ENCODE measurements around the gene AGER.
"Not testable (repeated sequence)": the region's sequence is repeated elsewhere in the genome, so short reads cannot be mapped to it uniquely, and the experiment has no call there.

Gene AGER

DNA sequence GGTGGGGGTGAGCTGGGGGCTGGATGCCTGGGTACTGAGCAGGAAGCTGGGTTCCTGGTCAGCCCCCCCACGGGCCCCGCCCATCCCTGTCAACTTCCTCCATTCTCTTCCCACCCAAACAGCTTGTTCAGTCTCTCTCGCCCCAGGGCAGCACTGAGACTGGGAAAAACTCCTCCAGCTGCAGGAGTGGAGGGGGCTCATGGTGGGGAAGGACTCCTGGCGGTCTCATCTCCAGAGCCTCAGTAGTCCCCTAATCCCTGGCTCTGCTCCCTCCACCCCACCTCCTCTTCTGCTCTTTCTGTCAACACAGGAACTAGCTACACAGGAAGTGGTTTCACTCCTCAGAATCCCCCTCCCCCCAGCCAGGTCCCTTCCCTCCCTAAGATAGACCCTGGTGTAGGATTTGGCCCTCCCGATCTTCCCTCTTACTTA, 8.6 kb upstream of the AGER start, which contains the start of gene GPSM3:
Gene GPSM3 (minus strand): TSS at position 36 of the 432 bp plus-strand sequence. CDS start 130 bp downstream, outside the sequence.
- peak within 1 kb of the TSS; percentile 80 for H3K4me3 ChIP-seq
- peak within 1 kb of the TSS; percentile 85 for H3K9ac ChIP-seq
- H4K20me1 ChIP-seq = no peaks in the 10 kb centered on the region
- peaks cover 8% of the 10 kb centered on the region for H3K36me3 ChIP-seq
- TF ChIP-seq Cebpa-rat (IDR thresholded peaks at IDR 0.05) = no peak
- H3K27me3 ChIP-seq = no peaks in the 10 kb centered on the region
- peak within 1 kb of the TSS; percentile 99 for H3K4me2 ChIP-seq
- peak within 1 kb of the TSS; percentile 95 for H3K27ac ChIP-seq
- H3K9me3 ChIP-seq = no peaks in the 10 kb centered on the region
- H3K4me1 ChIP-seq = peaks cover 75% of the 10 kb centered on the region

- peak overlapping the region; percentile 99 for H3K4me2 ChIP-seq
- no peak for TF ChIP-seq Cebpa-rat (IDR thresholded peaks at IDR 0.05)
- peak overlapping the region; percentile 95 for H3K27ac ChIP-seq
- peaks cover 14% of the 10 kb centered on the region for H3K36me3 ChIP-seq
- peak overlapping the region; percentile 80 for H3K4me3 ChIP-seq
- H3K4me1 ChIP-seq = peaks cover 75% of the 10 kb centered on the region
- H3K27me3 ChIP-seq = no peaks in the 10 kb centered on the region
- H3K9me3 ChIP-seq = no peaks in the 10 kb centered on the region
- peak overlapping the region; percentile 85 for H3K9ac ChIP-seq
- no peaks in the 10 kb centered on the region for H4K20me1 ChIP-seq
Observed at GRCh38 chr6:32191696-32192607, 7.9 kb upstream of the AGER start.

DNA sequence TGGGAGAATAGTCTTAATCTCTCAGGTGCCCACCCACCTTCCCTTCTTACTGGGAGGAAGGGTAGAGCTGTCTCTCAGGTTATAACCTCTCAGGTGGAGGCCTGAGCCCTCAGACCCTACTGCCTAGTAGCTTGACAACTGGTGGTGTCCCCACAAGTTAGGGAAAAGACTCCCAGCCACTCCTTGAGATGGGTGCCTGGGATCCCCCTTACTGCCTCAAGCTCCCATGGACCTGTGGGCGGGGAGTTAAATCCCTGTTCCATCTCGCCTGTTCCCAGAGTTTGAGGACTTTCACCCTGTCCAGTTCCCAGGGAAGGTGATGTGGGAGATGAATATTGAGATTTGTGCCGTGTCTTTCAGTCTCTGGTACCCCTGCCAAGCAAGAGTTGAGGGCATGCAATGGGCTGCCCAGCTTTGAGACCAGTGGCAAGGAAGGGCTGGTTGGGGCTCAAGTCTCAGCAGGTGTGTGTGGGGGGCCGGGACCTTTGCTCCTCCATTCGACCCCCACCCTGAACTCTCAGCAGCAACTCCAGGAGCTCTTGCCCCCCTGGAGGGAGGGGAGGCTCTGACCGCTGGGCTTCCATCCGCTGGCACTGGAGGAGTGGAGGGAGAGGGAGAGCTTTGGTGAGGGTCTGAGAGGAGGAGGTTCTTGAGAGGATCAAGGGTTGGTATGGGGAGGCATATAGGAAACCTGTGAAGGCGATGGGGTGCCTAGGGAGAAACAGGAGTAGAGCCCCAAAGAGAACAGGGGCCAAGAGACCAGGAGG, 7.0 kb upstream of the AGER start:
- Histone ChIP-seq H3K4me1 (peaks cover 76% of the 10 kb centered on the region), H3K4me3 (peak overlapping the region; percentile 80), H4K20me1 (no peaks in the 10 kb centered on the region; the same call in 1 of the 2 replicates), H3K4me2 (peak overlapping the region; percentile 99), H3K36me3 (peaks cover 23% of the 10 kb centered on the region), H3K27ac (peak overlapping the region; percentile 95), H3K9me3 (no peaks in the 10 kb centered on the region), H3K27me3 (no peaks in the 10 kb centered on the region), H3K9ac (peak overlapping the region; percentile 85)
- no peak for TF ChIP-seq Cebpa-rat (IDR thresholded peaks at IDR 0.05)

DNA sequence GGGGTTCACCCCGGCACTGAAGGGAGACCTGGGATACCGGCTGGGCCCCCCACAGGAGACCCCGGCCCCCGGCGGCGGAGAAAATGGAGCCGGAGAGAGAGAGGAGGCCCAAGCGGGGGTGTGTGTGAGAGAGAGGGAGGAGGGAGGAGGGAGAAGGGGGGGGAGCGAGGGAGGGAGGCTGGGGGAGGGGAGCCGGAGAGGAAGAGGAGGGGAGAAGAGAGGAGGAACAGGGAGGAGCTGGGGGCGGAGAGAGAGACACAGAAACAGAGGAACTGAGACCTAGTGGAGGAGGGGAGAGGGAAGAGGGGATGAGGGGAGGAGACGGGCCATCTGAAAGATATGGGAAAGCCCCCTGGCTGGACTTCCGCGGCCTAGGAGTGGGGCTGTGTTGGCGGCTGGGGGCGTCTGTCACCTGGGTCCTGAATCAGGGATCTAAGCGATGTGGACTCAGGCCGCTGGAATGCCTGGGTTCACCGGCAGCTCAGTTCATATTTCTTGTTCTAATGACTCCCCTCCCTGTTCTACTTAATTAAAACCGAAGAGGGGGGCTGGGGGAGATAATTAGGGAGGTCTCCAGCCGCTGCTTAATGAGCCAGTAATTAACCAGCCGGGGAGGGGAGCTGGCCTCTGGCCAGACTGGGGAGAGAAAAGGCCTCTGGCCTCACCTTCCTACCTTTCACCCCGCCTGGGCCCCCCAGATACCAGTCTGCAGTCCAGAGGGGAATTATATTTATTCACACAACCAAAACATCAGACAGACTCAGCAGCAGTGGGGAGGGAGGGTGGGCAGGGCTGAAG, 6.2 kb upstream of the AGER start, which contains the start of gene PBX2:
Gene PBX2 (minus strand): TSS at position 149 of the 798 bp plus-strand sequence. CDS start 287 bp downstream, outside the sequence.
- H3K36me3 ChIP-seq = peaks cover 26% of the 10 kb centered on the region
- no peaks in the 10 kb centered on the region for H3K27me3 ChIP-seq
- no peaks in the 10 kb centered on the region; the same call in 1 of the 2 replicates for H4K20me1 ChIP-seq
- H3K9me3 ChIP-seq = no peaks in the 10 kb centered on the region
- peak within 1 kb of the TSS; percentile 99 for H3K4me2 ChIP-seq
- peaks cover 76% of the 10 kb centered on the region for H3K4me1 ChIP-seq
- peak within 1 kb of the TSS; percentile 80 for H3K4me3 ChIP-seq
- H3K27ac ChIP-seq = peak within 1 kb of the TSS; percentile 95
- TF ChIP-seq Cebpa-rat (IDR thresholded peaks at IDR 0.05) = no peak
- H3K9ac ChIP-seq = peak within 1 kb of the TSS; percentile 95

- Histone ChIP-seq H3K27me3 (no peaks in the 10 kb centered on the region), H4K20me1 (no peaks in the 10 kb centered on the region; the same call in 1 of the 2 replicates), H3K36me3 (peaks cover 26% of the 10 kb centered on the region), H3K4me3 (peak overlapping the region; percentile 80), H3K27ac (peak overlapping the region; percentile 94), H3K4me2 (peak overlapping the region; percentile 98), H3K9me3 (no peaks in the 10 kb centered on the region), H3K9ac (peak overlapping the region; percentile 95), H3K4me1 (peaks cover 70% of the 10 kb centered on the region)
- TF ChIP-seq Cebpa-rat (IDR thresholded peaks at IDR 0.05) = no peak
Observed at GRCh38 chr6:32189742-32190053, 5.6 kb upstream of the AGER start.

DNA sequence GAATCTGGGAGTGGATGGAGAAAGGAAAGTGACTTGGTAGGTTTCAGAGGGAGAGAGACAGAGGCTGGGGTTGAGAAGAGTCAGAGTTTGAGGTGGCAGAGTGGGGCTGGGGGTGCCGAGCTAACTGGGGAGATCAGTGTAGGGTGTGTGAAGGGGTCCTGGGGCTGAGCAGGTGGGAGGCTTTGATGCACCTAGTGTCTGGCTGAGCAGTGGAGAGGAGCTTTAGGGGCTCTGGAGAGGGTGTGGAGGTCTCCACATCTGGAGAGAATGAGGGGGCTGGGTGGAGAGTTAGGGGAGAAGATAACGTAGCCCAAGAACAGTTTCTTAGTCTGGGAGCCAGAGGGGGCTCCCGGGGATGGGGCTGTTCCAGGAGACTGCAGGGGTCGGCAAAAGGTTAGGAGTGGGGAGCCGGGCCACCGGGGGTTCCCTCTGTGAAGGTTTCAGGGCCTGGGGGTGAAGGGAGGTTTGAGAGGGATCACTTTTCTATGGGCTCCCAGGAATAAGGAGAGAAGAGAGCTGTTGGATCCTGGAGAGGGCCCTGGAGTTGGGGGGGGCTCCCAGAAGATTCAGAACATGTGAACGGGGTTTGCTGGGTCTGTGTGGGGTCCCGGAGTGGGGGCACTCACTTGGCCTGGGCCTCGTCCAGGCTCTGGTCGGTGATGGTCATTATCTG, 5.2 kb upstream of the AGER start:
- no peaks in the 10 kb centered on the region; the same call in 1 of the 2 replicates for H4K20me1 ChIP-seq
- peak overlapping the region; percentile 95 for H3K9ac ChIP-seq
- H3K36me3 ChIP-seq = peaks cover 28% of the 10 kb centered on the region
- H3K4me1 ChIP-seq = peaks cover 66% of the 10 kb centered on the region
- no peaks in the 10 kb centered on the region for H3K9me3 ChIP-seq
- H3K4me2 ChIP-seq = peak overlapping the region; percentile 98
- H3K4me3 ChIP-seq = peak overlapping the region; percentile 80
- TF ChIP-seq Cebpa-rat (IDR thresholded peaks at IDR 0.05) = no peak
- H3K27me3 ChIP-seq = no peaks in the 10 kb centered on the region
- H3K27ac ChIP-seq = peak overlapping the region; percentile 94

DNA sequence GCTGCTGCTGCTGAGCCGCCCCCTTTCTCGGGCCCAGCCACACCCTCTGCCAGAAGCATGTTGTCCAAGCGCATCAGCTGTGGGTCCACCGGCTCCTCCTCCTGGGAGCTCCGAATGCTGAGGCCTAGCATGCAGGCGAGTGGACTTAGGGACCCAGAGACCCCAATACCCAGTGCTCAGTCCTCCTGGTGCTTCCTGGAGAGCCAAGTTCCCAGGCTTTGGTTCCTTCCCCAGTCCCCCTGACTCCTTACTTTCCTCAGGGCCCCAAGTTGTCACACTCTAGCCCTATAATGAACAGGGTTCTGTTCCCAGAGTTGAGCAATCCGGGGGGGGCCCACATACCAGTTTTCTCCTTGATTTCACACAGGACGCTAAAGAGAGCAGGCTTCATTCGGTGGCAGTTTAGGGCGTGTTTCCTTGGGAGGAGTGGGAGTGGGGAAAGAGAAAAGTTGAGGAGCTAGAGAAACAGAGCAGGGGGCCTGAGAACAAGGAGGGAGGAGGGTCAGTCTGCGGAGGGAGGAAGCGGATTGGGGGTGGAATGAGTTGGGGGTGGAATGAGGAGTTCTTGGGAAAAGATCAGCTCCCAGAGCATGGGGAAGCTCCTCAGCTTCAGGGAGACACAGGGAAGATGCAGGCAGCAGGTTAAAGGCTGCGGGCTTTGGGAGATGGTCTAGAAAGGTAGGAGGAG, 4.5 kb upstream of the AGER start:
- Histone ChIP-seq H4K20me1 (no peaks in the 10 kb centered on the region; the same call in 1 of the 2 replicates), H3K9me3 (no peaks in the 10 kb centered on the region), H3K27me3 (no peaks in the 10 kb centered on the region), H3K9ac (peak overlapping the region; percentile 95), H3K4me1 (peaks cover 59% of the 10 kb centered on the region), H3K36me3 (peaks cover 35% of the 10 kb centered on the region), H3K4me2 (peak overlapping the region; percentile 98), H3K27ac (peak overlapping the region; percentile 94), H3K4me3 (peak overlapping the region; percentile 80)
- no peak for TF ChIP-seq Cebpa-rat (IDR thresholded peaks at IDR 0.05)

- H3K4me3 ChIP-seq = peak overlapping the region; percentile 80; the same call in 1 of the 2 replicates
- H4K20me1 ChIP-seq, H3K9me3 ChIP-seq, H3K27me3 ChIP-seq: not testable (repeated sequence)
- peaks cover 42% of the 10 kb centered on the region for H3K36me3 ChIP-seq
- H3K9ac ChIP-seq = peak overlapping the region; percentile 95
- H3K27ac ChIP-seq = peak overlapping the region; percentile 94; the same call in 1 of the 2 replicates
- H3K4me2 ChIP-seq = peak overlapping the region; percentile 98
- H3K4me1 ChIP-seq = peaks cover 52% of the 10 kb centered on the region
Observed at GRCh38 chr6:32187725-32188380, 3.8 kb upstream of the AGER start.
